GM19324 (cell line): ENCODE measurements around the gene MS4A5.
"Not testable (repeated sequence)": the region's sequence is repeated elsewhere in the genome, so short reads cannot be mapped to it uniquely, and the experiment has no call there.

ENCODE experiments used
- ATAC-seq: cut with Tn5 transposase; IDR thresholded peaks from one replicate; pipeline ENCODE4 v1.9.1; 2021; ENCODE audit warnings: mild to moderate bottlenecking, moderate library complexity; ENCODE audit not compliant: unreplicated experiment, low FRiP score

Gene MS4A5, protein sequence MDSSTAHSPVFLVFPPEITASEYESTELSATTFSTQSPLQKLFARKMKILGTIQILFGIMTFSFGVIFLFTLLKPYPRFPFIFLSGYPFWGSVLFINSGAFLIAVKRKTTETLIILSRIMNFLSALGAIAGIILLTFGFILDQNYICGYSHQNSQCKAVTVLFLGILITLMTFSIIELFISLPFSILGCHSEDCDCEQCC

DNA sequence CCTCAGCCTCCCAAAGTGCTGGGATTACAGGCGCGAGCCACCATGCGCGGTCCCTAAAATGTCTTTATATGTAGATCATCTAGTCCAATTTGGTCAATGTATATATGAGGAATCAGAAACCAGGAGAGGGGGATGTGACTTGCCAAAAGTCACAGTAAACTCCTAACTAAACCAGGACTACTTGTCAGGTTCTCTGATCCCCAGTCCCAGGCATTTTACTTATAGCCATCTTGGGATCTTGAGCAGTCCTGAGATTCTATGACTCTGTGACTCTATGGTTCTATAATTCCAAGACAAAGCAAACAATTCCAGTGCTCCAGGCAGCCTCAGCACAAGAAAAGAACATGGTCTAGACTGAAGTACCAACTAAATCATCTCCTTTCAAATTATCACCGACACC is at the start of gene MS4A5:
TSS of gene MS4A5 (plus strand) at position 301 of the 400 bp plus-strand sequence. CDS start 103 bp downstream, outside the sequence.
- ATAC-seq: no peak

DNA sequence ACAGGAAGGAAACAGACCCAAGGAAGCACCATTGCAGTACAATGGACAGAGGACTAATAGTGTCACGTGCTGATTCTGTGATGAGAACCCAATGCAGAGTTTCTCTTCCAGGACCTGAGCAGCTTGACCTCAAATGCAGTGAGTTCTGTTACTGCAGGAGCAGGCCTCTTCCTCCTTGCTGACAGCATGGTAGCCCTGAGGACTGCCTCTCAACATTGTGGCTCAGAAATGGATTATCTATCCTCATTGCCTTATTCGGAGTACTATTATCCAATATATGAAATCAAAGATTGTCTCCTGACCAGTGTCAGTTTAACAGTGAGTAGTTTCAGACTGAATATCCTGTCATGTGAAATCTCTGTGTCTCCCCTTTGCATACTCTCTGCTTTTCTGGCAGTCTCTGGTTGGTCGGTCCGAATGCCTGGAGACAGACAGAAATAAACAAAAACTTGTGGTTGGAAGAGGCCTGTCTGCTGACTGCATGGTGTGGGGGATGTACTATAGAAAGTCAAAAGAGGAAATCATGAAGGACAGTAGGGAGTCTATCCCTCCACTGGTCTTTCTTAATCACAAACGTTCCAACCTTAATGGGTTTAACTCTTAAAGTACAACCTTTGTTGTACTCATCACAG is 40.0 kb upstream of the MS4A5 start:
- peak; percentile 90 for ATAC-seq

DNA sequence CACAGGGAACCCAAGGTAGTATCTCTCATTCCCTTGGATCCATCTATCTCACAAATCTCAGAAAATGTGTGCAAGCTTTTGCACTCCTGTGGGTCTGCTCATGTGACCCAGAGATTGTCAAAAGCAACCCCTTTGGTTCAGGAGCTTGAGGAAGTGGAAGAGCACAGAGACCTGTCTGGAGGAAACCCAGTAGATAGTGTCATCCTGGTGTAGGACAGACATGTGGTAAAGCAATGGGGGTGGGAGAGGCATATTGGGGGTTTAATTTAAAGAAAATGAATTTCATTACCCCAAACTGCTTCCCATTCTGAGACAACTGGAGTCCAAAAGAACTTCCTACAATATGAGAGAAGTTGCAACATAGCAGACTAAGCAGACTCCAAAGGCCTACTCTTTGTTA is 39.0 kb upstream of the MS4A5 start:
- ATAC-seq: no peak

DNA sequence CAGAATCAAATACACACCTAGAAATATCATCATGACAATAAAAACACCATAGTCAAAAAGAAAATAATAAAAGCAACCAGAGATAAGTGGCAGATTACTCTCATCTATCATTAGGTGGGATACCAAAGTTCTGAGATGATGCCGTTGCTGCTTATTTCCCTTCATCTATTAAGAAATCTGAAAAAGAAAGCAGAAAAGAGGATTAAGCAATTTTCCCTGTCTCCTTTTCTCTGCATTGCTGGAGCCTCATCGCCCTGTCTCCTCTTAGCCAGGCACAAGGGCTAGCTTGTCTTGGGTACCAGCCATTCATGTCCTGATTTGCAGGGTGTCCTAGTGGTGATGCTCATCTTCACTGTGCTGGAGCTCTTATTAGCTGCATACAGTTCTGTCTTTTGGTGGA is 37.0 kb upstream of the MS4A5 start:
- no peak for ATAC-seq

DNA sequence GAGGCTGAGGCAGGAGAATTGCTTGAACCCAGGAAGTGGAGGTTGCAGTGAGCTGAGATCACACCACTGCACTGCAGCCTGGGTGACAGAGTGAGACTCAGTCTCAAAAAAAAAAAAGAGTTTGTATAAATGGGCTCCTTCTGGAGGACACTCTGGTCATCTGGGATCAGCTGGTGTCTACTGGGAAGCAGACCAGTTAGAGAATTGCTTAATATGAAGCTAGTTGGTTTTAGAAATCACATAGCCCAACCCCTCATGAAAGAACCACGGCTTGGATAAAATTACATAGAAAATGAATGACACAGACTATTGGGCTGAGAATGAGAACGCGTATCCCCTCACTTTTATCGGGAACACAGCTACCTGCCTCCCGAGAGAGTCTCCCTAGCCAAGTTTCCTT is 36.4 kb upstream of the MS4A5 start:
- no peak for ATAC-seq

DNA sequence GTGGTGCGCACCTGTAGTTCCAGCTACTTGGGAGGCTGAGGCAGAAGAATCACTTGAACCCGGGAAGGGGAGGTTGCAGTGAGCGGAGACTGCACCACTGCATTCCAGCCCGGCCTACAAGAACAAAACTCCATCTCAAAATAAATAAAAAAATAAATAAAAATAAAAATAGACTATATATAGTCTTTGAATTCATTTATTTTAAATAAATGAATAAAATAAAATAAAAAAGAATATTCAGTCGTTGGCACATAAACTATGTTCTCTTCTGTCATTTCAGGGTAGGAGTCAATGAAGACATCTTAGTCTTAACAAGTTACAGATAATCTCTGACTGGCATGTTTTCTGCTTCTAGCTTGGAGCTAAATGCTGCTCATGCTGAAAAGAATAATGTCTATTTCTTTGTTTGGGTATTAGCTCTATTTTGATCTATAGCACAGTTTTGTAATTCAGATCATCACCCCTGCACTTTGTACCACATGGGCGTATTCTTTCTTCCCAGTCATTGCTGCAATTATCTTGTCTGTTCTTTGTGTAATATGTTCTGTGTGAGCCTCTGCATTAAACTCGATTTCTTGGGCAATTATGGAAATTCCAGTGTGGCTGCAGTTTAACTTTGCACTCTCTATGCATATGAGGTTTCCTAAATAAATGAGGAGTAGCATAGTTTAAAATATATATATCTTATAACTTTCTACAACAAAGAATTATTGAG is 34.5 kb upstream of the MS4A5 start:
- ATAC-seq: no peak

DNA sequence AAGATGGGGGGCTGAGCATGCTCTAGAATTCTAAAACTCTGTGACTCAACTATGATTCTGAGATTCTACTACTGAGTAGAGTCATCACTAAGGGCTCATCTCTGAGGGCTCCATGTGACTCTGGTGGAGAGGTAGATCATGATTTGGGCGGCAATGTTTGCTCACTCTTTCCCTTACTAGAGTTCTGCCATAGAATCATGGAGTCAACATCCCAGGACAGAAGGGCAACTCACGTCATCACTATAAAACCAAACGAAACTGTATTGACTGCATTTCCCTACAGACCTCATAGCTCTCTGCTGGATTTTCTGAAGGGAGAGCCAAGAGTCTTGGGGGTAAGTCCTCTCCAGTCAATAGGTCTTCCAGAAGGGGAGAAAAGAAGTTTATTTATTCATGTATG is 33.0 kb upstream of the MS4A5 start, which contains the start of gene MS4A14:
TSS of gene MS4A14 (plus strand) at position 78 of the 400 bp plus-strand sequence. CDS start at position 198, 120 bp downstream.
- ATAC-seq: peak; percentile 23

DNA sequence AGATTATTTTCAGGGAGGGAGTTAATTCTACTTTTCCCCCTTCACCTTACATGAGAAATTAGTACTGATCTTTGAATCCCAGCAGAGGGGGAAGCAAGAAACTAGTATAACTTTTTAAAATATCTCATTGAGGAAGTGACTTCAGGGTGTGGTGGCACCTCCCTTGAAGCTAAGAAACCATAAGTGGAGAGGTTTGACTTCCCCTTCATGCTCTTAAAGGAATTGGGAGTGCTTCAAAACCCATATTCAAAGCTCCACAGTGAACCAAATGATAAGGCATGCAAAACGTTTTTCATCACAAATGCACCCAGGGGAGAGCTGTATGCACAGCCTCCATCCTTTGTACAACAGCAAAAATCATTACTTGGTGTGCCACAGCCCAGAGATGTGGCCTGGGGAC is 32.6 kb upstream of the MS4A5 start:
- peak; percentile 76 for ATAC-seq

DNA sequence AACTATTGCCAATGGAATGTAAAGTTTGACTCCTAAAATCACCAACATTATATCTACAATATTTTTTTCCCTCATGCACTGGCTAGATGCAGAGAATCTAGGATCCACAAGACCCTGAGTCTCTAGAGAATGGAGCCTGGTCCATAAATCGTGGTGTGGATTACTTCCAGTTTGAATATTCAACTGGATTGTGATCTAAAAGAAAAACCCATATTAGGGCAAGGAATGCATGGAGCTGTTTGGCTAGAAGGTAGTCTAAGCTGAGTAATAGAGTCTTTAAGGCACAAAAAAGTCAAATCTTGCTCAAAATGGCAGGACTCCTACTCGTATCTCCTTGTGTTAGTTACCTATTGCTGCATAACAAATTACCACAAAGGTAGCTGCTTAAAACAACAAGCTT is 9.4 kb upstream of the MS4A5 start:
- ATAC-seq: no peak

DNA sequence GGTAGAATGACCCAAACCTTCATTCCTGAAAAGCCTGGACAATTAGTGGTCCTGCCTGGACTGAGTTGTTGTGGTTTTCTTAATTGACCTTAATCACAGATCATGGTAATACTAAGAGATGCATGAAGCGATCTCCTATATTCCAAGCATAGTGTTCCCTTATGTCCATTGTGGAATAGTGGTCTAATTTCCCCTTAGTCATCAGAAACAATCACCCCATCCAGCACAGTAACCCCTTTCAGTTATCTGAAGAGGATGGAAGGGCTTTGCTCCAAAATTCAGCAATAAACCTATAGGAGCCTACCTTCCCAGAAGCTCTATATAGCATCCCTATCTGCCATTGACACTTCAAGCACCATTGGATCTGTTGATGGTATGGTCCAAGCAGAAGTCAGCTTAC is 6.8 kb upstream of the MS4A5 start:
- ATAC-seq: no peak

DNA sequence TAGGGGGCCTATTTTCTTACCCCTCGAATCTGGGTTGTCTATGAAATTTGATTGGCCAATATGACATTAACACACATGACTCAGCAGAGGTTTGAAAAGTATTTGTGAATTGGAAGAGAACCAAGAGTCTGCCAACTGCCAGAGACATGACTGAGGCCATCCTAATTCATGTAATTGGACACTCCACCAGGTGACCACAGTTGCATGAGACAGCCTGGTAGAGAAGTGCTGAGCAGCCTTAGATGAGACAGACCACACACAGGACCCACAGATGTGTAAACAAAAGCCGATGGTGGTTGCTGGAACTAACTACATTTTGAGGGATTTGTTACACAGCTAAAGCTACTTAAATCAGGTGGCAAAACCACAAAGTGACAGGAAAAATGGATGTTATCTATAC is 855 bp upstream of the MS4A5 start:
- no peak for ATAC-seq

DNA sequence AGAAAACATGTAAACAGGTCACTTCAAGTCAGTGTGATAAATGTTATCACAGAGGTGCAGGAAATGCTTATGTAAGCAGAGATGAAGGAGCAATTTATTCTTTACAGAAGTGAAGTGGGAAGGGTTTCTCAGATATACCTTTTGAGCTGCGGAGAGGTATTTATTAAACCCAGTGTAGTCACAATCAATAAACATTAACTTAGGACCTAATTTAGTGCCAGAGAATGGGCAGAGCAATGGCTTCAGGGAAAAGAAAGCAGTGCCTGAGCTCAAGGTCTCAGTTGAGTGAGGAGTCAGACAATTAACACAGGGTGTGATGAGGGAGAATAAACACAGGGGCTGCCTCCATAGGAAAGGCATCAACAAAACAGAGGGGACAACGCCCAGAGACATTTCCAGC is 1.9 kb downstream of the MS4A5 start:
- no peak for ATAC-seq

DNA sequence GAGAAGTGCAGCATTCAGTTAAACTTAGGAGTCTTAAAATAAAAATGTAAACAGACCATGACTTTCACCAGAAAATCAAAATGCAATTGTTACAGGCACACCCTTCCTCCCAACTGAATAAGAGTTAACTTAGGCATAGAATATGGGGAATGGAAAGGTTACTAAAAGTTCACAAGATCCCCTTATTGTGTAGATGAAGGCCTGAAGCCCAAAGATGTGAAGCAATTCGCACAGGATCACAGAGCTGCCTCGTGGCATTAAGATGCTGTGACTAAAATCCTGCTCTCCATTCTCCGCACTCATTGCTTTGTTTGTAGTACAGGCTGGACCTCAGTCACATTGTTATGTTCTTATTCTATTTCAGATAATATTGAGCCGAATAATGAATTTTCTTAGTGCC is 4.0 kb downstream of the MS4A5 start:
- ATAC-seq: no peak

DNA sequence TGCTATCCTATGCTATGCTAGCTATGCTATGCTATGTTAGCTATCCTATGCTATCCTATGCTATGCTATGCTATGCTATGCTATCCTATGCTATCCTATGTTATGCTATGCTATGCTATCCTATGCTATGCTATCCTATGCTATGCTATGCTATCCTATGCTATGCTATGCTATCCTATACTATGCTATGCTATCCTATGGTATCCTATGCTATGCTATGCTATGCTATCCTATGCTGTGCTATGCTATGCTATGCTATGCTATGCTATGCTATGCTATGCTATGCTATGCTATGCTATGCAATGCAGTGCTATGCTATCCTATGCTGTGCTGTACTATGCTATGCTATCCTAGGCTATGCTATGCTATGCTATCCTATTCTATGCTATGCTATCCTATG is 17.7 kb downstream of the MS4A5 start:
- ATAC-seq: no peak

DNA sequence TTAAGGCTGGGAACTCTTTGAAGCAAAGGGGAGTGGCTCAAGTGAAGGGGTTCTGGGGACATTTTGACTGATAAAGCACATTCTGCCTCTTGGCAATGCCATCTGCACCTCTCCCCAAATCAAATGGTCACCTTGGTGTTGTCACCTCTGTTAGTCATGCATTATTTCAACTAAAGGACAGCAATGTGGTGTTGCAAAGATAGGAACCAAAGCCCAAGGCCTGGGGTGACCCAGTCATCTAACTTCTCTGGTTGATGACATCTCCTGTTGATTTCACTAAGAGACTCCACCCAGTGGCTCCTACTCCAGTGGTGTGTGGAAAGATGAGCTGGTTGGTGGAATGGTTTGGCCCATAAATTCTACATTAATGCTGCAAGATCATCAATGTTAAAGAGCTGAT is 18.5 kb downstream of the MS4A5 start:
- no peak for ATAC-seq

DNA sequence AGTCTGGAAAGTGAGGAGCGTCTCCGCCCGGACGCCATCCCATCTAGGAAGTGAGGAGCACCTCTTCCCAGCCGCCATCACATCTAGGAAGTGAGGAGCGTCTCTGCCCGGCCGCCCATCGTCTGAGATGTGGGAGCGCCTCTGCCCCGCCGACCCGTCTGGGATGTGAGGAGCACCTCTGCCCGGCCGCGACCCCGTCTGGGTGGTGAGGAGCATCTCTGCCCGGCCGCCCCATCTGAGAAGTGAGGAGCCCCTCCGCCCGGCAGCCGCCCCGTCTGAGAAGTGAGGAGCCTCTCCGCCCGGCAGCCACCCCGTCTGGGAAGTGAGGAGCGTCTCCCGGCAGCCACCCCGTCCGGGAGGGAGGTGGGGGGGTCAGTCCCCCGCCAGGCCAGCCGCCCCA is 21.8 kb downstream of the MS4A5 start:
- not testable (repeated sequence) for ATAC-seq

DNA sequence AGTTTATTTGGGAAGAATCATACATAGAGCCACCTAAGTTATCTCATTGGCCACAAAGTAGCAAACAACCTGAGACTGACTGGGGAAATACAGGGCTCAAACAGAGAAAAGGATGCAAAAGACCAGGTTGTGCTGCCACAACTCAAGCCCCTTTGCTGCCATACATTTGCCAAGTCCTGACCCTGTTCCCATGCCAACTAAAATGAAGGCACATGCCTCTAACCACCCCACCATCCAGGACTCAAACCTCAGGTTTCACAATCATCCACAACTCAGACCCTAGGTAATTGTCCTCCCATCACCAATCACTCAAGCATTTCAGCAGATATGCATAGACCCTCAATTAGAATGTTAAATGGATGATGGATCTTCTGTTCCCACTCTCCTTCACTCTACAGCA is 24.8 kb downstream of the MS4A5 start:
- ATAC-seq: no peak

DNA sequence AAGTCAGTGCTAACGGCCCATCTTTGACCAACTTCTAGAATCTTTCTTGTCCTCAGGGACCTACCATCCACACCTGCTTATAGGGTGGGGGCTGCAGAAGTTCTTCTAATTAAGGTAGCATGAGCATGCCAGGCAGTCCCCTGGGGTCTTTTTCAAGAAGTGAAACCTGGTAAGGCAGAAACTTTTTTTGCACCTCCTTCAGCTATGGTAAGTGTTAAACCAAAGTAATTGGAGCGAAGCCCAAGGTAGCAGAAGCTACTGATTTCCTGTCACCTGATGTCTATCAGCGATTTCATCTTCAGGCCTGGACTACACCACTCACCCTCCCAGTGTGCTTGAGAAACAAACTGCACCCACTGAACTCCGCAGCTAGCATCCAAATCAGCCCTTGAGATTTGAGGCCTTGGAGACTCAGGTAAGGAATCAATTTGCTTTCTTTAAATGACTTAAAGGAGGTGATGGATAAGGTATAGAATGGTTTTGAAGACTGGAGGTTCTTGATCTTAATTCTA is 26.2 kb downstream of the MS4A5 start, which contains the start of gene MS4A1:
TSS of gene MS4A1 (plus strand) at position 317 of the 512 bp plus-strand sequence. CDS start 6,528 bp downstream, outside the sequence.
- peak; percentile 92 for ATAC-seq

DNA sequence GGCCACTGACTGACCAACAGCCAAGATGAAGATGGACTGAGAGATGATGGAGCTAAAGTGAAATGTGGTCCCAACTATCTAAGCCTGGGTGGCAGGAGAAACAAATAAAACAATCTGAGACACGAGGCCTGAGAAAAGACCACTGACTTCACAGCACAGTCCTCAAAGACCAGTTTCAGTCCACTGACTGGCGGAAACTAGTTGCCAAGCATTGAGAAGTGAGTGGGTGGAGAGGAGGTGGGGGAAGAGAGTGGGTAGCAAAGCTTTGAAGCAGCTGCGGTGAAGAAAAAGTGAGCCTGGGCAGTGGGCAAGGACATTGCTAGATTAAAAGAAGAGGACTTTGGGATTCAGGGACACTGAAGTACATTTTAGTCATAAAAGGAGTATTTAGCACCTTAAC is 28.2 kb downstream of the MS4A5 start:
- peak; percentile 42 for ATAC-seq

DNA sequence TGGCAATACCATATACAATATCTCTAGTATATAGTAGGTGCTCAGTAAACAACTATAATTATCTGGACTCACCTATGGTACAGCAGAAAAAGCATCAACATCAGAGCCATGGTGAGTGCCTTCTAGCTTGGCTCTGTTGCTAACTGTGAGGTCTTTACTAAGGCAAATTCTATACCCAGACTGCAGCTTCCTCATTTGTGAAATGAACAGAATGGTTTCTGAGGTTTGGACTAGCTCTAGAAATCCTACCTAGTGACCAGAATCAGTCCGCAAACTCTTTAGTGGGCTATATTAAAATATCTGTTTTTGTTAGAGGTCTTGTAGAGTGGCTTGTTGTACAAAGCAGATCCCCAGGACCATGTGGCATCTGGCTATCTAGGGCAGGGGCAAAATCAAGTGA is 30.0 kb downstream of the MS4A5 start:
- no peak for ATAC-seq

DNA sequence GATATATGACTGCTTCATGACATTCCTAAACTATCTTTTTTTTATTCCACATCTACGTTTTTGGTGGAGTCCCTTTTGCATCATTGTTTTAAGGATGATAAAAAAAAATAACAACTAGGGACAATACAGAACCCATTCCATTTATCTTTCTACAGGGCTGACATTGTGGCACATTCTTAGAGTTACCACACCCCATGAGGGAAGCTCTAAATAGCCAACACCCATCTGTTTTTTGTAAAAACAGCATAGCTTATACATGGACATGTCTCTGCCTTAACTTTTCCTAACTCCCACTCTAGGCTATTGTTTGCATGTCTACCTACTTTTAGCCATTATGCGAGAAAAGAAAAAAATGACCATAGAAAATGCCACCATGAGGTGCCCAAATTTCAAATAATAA is 39.5 kb downstream of the MS4A5 start:
- ATAC-seq: no peak
